CD4-positive, alpha-beta memory T cell (primary cell): Measurements from ENCODE around the gene SLC6A6. TPM values are rescaled to one million over a fixed set of nuclear protein-coding genes. Genes with fewer than 3 reads are reported as not detected.
A peak's percentile ranks its signal among the peaks of the same experiment; 100 is the strongest.

Experiments
- CTCF ChIA-PET: fragments of 350-600 bp; sonication (Branson Sonifier 250); formaldehyde crosslinking; loops from one replicate; lab custom pipeline; 2021; ENCODE audit warnings: inconsistent platforms; ENCODE audit not compliant: partially characterized antibody; lab: Charles Lee
- POLR2A ChIA-PET: fragments of 350-600 bp; sonication (Branson Sonifier 250); formaldehyde crosslinking; loops from one replicate; lab custom pipeline; 2021; ENCODE audit not compliant: partially characterized antibody; lab: Charles Lee
- DNase-seq, 5 donors: peaks; one replicate each; pipeline versions ENCODE4 v3.0.0 to v3.0.0-alpha.2; 2020 to 2022; ENCODE audit warnings: mixed read lengths in 1 of 5
- H3K27ac ChIP-seq: one replicate; pipeline ENCODE4 v1.7.0; 2013; ENCODE audit warnings: low read depth, low read length
- H3K27me3 ChIP-seq: 2 replicates; pipeline ENCODE4 v1.7.0; 2013; ENCODE audit warnings: mild to moderate bottlenecking, low read length, moderate library complexity; ENCODE audit not compliant: insufficient read depth
- H3K36me3 ChIP-seq: 2 replicates; pipeline ENCODE4 v1.7.0; 2013; ENCODE audit warnings: mild to moderate bottlenecking, low read length, moderate library complexity; ENCODE audit not compliant: insufficient read depth
- H3K4me1 ChIP-seq: 2 replicates; pipeline ENCODE4 v1.7.0; 2013; ENCODE audit warnings: mild to moderate bottlenecking, low read length, moderate library complexity; ENCODE audit not compliant: insufficient read depth
- H3K4me3 ChIP-seq, 2 donors: one replicate each; pipeline ENCODE4 v1.7.0; 2013; ENCODE audit warnings: low read length in 2 of 2, mild to moderate bottlenecking in 1 of 2
- H3K9me3 ChIP-seq, 2 donors: one replicate each; pipeline ENCODE4 v1.7.0; 2013; ENCODE audit warnings: low read length in 2 of 2, control low read depth in 1 of 2; ENCODE audit not compliant: control insufficient read depth in 1 of 2
- H3K27ac Mint-ChIP-seq, 7 donors: one replicate each; pipeline ENCODE4 v1.8.0; 2020 to 2021; ENCODE audit warnings: mixed read lengths in 7 of 7, mild to moderate bottlenecking in 6 of 7, inconsistent platforms in 3 of 7, moderate library complexity in 3 of 7
- H3K27me3 Mint-ChIP-seq, 2 donors: one replicate each; pipeline ENCODE4 v1.8.0; 2020 to 2021; ENCODE audit warnings: mixed read lengths in 2 of 2
- H3K36me3 Mint-ChIP-seq, 2 donors: one replicate each; pipeline ENCODE4 v1.8.0; 2020 to 2021; ENCODE audit warnings: mixed read lengths in 2 of 2, inconsistent platforms in 1 of 2, mild to moderate bottlenecking in 1 of 2
- H3K4me1 Mint-ChIP-seq, 4 donors: one replicate each; pipeline ENCODE4 v1.8.0; 2020 to 2021; ENCODE audit warnings: mixed read lengths in 4 of 4, mild to moderate bottlenecking in 1 of 4
- H3K4me3 Mint-ChIP-seq, 8 donors: one replicate each; pipeline ENCODE4 v1.8.0; 2020 to 2021; ENCODE audit warnings: mixed read lengths in 8 of 8, mild to moderate bottlenecking in 7 of 8, moderate library complexity in 6 of 8, inconsistent platforms in 3 of 8
- H3K9me3 Mint-ChIP-seq, 8 donors: one replicate each; pipeline ENCODE4 v1.8.0; 2020 to 2021; ENCODE audit warnings: mixed read lengths in 8 of 8, mild to moderate bottlenecking in 5 of 8, inconsistent platforms in 3 of 8, moderate library complexity in 1 of 8
- intact Hi-C: fragments of 100-400 bp; cut with micrococcal nuclease; formaldehyde crosslinking; loops from one replicate; pipeline ENCODE4 v1.15.1; 2023
- polyA plus RNA-seq, 2 donors: library from polyadenylated mRNA; unstranded; fragments of 300-500 nt; fragmentation: Illumina TruSeq; gene quantifications; one replicate each; pipeline ENCODE4 v1.2.3, GENCODE V29; 2021
- total RNA-seq, 2 experiments: library from RNA; stranded (reverse); gene quantifications; one replicate each; pipeline ENCODE4 v1.2.3, GENCODE V29; 2021

The SLC6A6 gene
- total and polyA plus RNA-seq, 4 experiments from 2014 or later = 3.8 to 51.8 (median 29.7) TPM

DNA sequence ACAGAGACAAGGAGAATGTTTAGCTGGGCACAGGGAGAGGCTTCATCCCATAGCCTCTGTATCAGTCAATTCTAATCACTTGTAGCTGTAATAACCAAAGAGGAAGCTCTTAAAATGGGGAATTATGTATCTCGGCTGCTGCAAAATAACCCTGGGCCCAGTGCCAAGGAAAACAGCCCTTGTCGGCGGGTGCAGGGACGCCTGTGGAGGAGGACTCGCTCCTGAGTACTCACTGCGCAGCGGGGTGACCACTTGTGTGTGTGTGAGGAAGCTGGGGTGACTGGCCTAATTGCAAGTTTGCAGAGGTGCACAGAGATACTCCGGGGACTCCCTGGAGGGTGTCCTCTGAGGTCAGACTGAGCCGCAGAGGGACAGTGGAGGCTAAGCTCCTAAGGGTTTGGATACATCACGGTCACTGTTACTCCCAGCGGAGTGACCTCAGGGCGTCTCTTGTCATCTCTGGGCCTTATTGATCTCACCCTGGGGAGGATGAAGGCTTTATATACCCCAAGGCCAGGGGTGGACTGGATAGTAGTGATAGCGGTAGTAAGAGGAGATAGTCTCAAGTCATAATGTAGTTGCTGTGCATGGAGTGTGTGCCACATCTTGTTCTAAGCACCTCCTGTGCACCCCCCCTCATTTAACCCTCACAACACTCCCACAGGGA lies 37.2 kb downstream of the SLC6A6 start:
- Mint-ChIP-seq H3K27me3 (no peaks in the 10 kb centered on the region), H3K4me1 (peaks cover 16 to 45% (median 34%) of the 10 kb centered on the region in 4 donors), H3K4me3 (no peak overlapping the region), H3K36me3 (peaks cover 7 to 10% of the 10 kb centered on the region in 2 donors), H3K27ac (peak overlapping the region; percentile 36 to 67 (median 59)), H3K9me3 (no peaks in the 10 kb centered on the region)
- intact Hi-C loops = no loop called here
- DNase-seq = no peak
- ChIA-PET CTCF (interaction anchor here (1.2 to 4.7 kb wide), 4 partner anchors 22 to 236 kb away, joined by 3 to 17 read pairs (median 4); partner anchors contain the start of gene SLC6A6), POLR2A (interaction anchor here (1.1 to 1.8 kb wide), 2 partner anchors 7 to 37 kb away, joined by 3 to 6 read pairs; partner anchors contain the start of gene SLC6A6)
- peaks cover 5% of the 10 kb centered on the region for H3K36me3 ChIP-seq
- H3K9me3 ChIP-seq = no peaks in the 10 kb centered on the region
- no peak overlapping the region for H3K4me3 ChIP-seq
- peaks cover 40% of the 10 kb centered on the region for H3K4me1 ChIP-seq
- H3K27ac ChIP-seq = no peak overlapping the region
- no peaks in the 10 kb centered on the region for H3K27me3 ChIP-seq

DNA sequence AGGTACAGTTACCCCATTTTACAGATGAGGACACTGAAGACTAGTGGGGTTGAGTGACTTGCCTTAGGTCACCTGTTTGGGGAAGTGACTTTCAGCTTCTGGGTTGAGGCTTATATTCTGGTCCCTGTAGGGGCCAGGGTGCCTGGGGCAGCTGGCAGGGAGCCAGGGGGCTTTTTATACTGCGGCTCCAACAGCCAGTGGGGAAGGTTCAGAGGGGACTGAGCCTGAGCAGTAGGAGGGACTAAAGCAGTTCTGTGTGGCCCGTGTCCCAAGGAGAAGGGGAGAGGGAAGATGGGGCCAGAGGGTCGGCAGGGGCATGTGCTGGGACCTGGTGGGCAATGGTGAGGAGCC lies 37.7 kb downstream of the SLC6A6 start:
- Histone ChIP-seq H3K9me3 (no peaks in the 10 kb centered on the region), H3K27ac (no peak overlapping the region), H3K27me3 (no peaks in the 10 kb centered on the region), H3K36me3 (peaks cover 5% of the 10 kb centered on the region), H3K4me3 (no peak overlapping the region), H3K4me1 (peaks cover 35% of the 10 kb centered on the region)
- H3K4me3 Mint-ChIP-seq = no peak overlapping the region
- peak overlapping the region in 5 of 7 donors; percentile 54 to 74 (median 59) for H3K27ac Mint-ChIP-seq
- DNase-seq = peak in 1 of 5 donors; percentile 15
- CTCF ChIA-PET = interaction anchor here (1.7 to 2.1 kb wide), 2 partner anchors 38 to 237 kb away, joined by 4 to 5 read pairs; partner anchors contain the start of gene SLC6A6
- POLR2A ChIA-PET = interaction anchor here (1.1 kb wide), 1 partner anchor 8 kb away, joined by 3 read pairs; no protein-coding TSS in a partner anchor
- H3K36me3 Mint-ChIP-seq = peaks cover 7 to 10% of the 10 kb centered on the region in 2 donors
- no peaks in the 10 kb centered on the region for H3K27me3 Mint-ChIP-seq
- peaks cover 12 to 40% (median 29%) of the 10 kb centered on the region in 4 donors for H3K4me1 Mint-ChIP-seq
- H3K9me3 Mint-ChIP-seq = no peaks in the 10 kb centered on the region
- intact Hi-C loops = no loop called here

DNA sequence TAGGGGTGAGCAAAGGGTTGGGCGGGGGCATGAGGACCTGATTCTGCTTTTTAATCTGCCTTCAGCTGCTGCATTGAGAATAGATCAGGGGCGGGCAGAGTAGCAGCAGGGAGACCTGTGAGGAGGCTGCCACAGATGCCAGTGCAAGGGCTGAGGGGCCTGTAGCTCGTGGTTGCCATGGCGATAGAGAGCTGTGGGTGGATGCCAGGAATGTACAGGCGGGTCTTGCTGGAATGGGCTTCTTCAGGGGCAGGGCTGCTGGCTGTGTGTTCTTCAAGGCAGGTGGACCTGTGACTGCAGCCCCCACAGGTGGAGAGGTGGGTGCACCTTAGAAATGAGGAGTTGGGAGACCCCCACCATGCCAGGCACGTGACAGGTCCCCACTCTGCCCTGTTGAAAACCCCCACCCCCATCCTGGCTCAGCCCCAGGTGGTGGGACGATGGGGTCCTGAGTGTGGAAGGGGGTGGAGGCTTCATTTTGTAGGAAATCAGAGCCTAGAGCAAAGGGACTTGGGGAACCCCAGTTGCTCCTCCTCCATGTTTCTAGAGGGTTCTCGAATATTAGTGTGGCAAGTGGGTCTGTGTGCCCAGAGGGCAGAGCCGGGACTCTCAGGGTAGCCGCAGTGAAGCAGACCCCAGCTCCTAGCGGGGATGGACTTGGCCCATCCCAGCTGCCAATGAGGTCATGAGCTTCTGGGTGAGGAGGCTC lies 38.3 kb downstream of the SLC6A6 start:
- H3K36me3 ChIP-seq = peaks cover 9% of the 10 kb centered on the region
- H3K9me3 ChIP-seq = no peaks in the 10 kb centered on the region
- H3K27ac Mint-ChIP-seq = peak overlapping the region in 4 of 7 donors; percentile 54 to 74 (median 62)
- H3K4me3 Mint-ChIP-seq = no peak overlapping the region
- POLR2A ChIA-PET = interaction anchor here (1.1 kb wide), 1 partner anchor 8 kb away, joined by 3 read pairs; no protein-coding TSS in a partner anchor
- H3K9me3 Mint-ChIP-seq = no peaks in the 10 kb centered on the region
- H3K4me1 ChIP-seq = peaks cover 29% of the 10 kb centered on the region
- intact Hi-C loops = no loop called here
- H3K27me3 ChIP-seq = no peaks in the 10 kb centered on the region
- H3K4me1 Mint-ChIP-seq = peaks cover 11 to 34% (median 23%) of the 10 kb centered on the region in 4 donors
- no peak overlapping the region for H3K4me3 ChIP-seq
- no peak overlapping the region for H3K27ac ChIP-seq
- peaks cover 11 to 13% of the 10 kb centered on the region in 2 donors for H3K36me3 Mint-ChIP-seq
- DNase-seq = no peak
- CTCF ChIA-PET = no interaction called here
- H3K27me3 Mint-ChIP-seq = no peaks in the 10 kb centered on the region

DNA sequence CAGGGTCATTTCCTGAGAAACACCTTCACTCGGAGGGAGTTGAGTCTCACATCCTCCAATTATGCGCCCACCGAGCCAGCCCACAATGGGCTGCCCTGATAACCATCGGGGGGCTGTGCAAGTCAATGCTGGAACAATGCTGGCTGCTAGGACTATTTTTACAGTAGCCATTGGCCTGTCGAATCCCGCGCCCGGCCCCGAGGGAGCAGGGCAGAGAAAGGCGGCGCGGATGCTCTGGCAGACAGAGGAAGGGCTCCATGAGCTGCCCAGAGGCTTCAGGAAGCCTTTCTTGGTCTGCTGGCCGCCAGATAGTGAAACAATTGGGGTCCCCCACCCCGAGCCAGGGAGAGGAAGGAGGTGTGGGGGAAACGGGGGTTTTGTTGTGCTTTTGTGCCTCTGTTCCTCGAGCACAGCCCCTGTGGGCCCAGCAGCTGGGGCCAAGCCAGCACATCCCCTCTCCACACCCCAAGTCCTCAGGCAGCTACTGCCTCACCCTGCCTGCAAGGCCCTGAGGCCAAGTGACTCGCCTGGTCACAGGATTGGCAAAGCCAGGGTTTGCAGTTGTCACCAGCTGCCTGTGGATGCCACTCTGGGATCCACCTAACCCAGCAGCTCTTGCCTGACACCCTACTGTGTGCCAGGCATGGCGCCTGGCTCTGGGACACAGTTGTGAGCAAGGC lies 39.0 kb downstream of the SLC6A6 start:
- Mint-ChIP-seq H3K36me3 (peaks cover 17 to 18% of the 10 kb centered on the region in 2 donors), H3K4me3 (no peak overlapping the region), H3K27me3 (no peaks in the 10 kb centered on the region), H3K4me1 (peaks cover 11 to 33% (median 20%) of the 10 kb centered on the region in 4 donors), H3K27ac (peak overlapping the region in 4 of 7 donors; percentile 22 to 57 (median 48)), H3K9me3 (no peaks in the 10 kb centered on the region)
- peaks cover 25% of the 10 kb centered on the region for H3K4me1 ChIP-seq
- no peak for DNase-seq
- no peaks in the 10 kb centered on the region for H3K27me3 ChIP-seq
- H3K27ac ChIP-seq = no peak overlapping the region
- H3K36me3 ChIP-seq = peaks cover 16% of the 10 kb centered on the region
- ChIA-PET CTCF (interaction anchor here (0.9 to 1.5 kb wide), 3 partner anchors 9 to 26 kb away, joined by 3 to 5 read pairs (median 3); no protein-coding TSS in a partner anchor), POLR2A (interaction anchor here (1.2 to 1.4 kb wide), 2 partner anchors 9 to 12 kb away, joined by 3 to 6 read pairs; no protein-coding TSS in a partner anchor)
- intact Hi-C loops = no loop called here
- no peaks in the 10 kb centered on the region for H3K9me3 ChIP-seq
- no peak overlapping the region for H3K4me3 ChIP-seq

DNA sequence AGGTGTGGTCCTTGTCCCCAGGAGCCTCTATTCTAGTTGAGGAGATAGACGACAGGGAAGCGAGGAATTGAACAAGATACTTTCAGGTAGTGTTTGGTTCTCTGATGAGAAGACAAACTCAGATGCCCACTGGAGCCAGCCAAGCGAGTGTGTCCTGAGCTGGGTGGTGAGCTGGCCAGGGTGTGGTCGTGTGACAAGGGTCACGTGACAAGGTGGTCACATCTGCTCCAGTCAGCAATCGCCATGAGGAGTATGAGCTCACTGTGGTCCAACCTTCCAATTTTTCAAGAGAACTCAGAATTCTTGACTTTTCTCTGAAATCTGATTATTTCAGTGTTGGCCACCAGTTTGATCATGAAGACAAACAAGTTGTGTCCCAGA lies 39.5 kb downstream of the SLC6A6 start:
- POLR2A ChIA-PET = interaction anchor here (1.2 to 1.4 kb wide), 2 partner anchors 10 to 13 kb away, joined by 3 to 6 read pairs; no protein-coding TSS in a partner anchor
- H3K36me3 Mint-ChIP-seq = peaks cover 22 to 23% of the 10 kb centered on the region in 2 donors
- peaks cover 20% of the 10 kb centered on the region for H3K4me1 ChIP-seq
- H3K9me3 ChIP-seq = no peaks in the 10 kb centered on the region
- peak overlapping the region in 3 of 7 donors; percentile 13 to 70 (median 44) for H3K27ac Mint-ChIP-seq
- H3K4me3 ChIP-seq = no peak overlapping the region
- CTCF ChIA-PET = interaction anchor here (0.9 to 1.5 kb wide), 3 partner anchors 10 to 26 kb away, joined by 3 to 5 read pairs (median 3); no protein-coding TSS in a partner anchor
- H3K4me3 Mint-ChIP-seq = no peak overlapping the region
- H3K27me3 ChIP-seq = no peaks in the 10 kb centered on the region
- no peak for DNase-seq
- H3K27ac ChIP-seq = no peak overlapping the region
- no peaks in the 10 kb centered on the region for H3K27me3 Mint-ChIP-seq
- peaks cover 10 to 29% (median 16%) of the 10 kb centered on the region in 4 donors for H3K4me1 Mint-ChIP-seq
- intact Hi-C loops = no loop called here
- peaks cover 19% of the 10 kb centered on the region for H3K36me3 ChIP-seq
- peaks cover 0 to 1% (median 0%) of the 10 kb centered on the region in 8 donors for H3K9me3 Mint-ChIP-seq

DNA sequence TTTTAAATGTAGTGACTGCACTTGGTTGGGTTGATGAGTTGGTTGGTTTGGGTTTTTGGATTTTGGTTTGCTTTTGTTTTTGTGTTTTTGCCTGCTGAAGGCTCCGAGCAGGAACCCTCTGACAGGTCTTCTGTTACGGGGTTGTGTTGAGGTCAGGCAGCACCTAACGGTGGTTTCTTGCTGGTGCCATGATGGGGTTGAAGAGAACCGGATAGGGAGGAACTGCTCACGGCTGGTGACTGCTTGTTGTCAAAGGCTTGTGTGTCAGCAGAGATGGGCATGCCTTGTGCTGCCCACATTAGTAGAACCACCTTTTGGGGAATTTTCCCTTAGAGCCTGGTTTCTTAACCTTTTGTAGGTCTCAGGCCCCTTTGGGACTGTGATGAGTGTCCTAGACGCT lies 42.0 kb downstream of the SLC6A6 start:
- Mint-ChIP-seq H3K9me3 (peaks cover 0 to 2% (median 0%) of the 10 kb centered on the region in 8 donors), H3K4me3 (no peak overlapping the region), H3K27me3 (no peaks in the 10 kb centered on the region), H3K36me3 (peaks cover 41 to 46% of the 10 kb centered on the region in 2 donors), H3K4me1 (peaks cover 5 to 14% (median 11%) of the 10 kb centered on the region in 4 donors), H3K27ac (peak overlapping the region in 2 of 7 donors; percentile 13 to 56)
- no peak for DNase-seq
- Histone ChIP-seq H3K4me3 (no peak overlapping the region), H3K36me3 (peaks cover 40% of the 10 kb centered on the region), H3K4me1 (peaks cover 5% of the 10 kb centered on the region), H3K27ac (no peak overlapping the region), H3K27me3 (no peaks in the 10 kb centered on the region), H3K9me3 (no peaks in the 10 kb centered on the region)
- ChIA-PET POLR2A (no interaction called here), CTCF (no interaction called here)
- intact Hi-C loops = no loop called here
